ENCODE results near the gene CNTNAP2. TPM values are rescaled to one million over a fixed set of nuclear protein-coding genes. Genes with fewer than 3 reads are reported as not detected.

The CNTNAP2 gene
- total RNA-seq, 3 donors from 2014 or later (not counting 1 experiment from before 2014, with no cell fraction given) = 0.18 to 1.1 TPM; not detected in 1

DNA sequence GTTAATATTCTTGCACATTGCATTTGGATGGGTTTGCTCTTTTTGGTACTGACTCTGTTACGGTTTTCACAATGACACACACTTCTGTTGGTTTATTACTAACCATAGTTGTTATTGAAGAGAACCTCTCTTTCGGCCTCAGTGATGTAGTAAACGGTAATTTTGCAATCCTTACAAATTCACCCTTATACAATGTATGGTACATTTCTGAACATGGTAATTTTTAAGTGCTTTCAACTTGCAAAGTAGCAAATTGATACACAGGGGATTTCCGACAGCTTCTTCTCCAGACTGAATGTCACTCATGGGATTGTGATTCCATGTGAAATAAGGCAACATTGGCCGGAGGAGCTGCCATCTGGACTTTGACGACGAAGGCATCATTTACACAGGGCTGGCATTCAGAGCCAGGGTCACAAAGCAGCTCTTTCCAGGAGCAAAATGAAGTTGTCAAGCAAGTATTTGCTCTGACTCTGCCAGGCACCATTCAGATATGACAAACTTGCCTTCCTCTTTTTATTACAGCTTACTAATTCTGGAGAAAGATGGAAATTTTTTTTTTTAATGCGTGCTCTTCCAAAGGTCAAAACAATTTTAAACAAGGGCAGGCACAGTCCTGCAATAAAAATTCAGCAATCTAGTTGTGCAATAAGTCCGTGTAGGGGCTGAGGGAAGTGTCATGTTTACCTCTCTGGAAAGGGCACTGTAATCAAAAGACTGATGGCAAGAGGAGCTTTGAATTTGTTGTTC, 1762.5 kb downstream of the CNTNAP2 start:
- no peak overlapping the region for H3K4me3 ChIP-seq (ENCODE audit: low read length)
- TF ChIP-seq CTCF (IDR thresholded peaks at IDR 0.05) = no peak
- Mint-ChIP-seq H3K36me3 (no peaks in the 10 kb centered on the region), H3K4me3 (no peak overlapping the region), H3K4me1 (no peaks in the 10 kb centered on the region), H3K27me3 (ENCODE audit: low read depth in 2 of 2) (no peaks in the 10 kb centered on the region), H3K9me3 (peaks cover 5 to 10% of the 10 kb centered on the region in 2 donors), H3K27ac (no peak overlapping the region)
- no peaks in the 10 kb centered on the region for H3K36me3 ChIP-seq (ENCODE audit: control insufficient read depth, insufficient read depth, low read length)
- WGBS (ENCODE audit: insufficient coverage) = 87% methylated on average over 6 of the region's 9 CpGs
- H3K27me3 ChIP-seq (ENCODE audit: control insufficient read depth, insufficient read depth, low read length) = no peaks in the 10 kb centered on the region
- ATAC-seq (no peak), DNase-seq (no peak)
- peaks cover 5% of the 10 kb centered on the region for H3K9me3 ChIP-seq (ENCODE audit: control insufficient read depth, insufficient read depth, low read length)
- intact Hi-C loops (cut with micrococcal nuclease) = no loop called here
- H3K27ac ChIP-seq (ENCODE audit: low read length) = no peak overlapping the region
- H3K4me1 ChIP-seq (ENCODE audit: control insufficient read depth, insufficient read depth, low read length) = no peaks in the 10 kb centered on the region

DNA sequence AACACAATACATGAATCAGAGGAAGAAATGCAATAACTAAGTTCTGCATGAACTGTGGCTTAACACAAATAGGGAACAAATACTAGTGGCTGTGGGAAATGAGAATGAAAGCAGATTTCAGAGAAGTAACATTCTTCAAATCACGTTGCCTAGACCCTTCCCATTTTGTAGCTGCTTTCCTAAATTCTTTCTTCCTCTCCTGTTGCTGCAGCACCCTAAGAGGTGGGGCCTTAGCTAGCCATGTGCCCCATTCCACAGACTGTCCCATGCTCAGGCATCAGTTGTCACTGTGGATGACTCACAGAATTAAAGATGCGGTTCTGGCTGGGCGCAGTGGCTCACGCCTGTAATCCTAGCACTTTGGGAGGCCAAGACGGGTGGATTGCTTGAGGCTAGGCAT, 1769.3 kb downstream of the CNTNAP2 start:
- no peak for DNase-seq
- no peak for TF ChIP-seq CTCF (IDR thresholded peaks at IDR 0.05)
- H3K4me1 Mint-ChIP-seq = no peaks in the 10 kb centered on the region
- Histone ChIP-seq H3K4me3 (ENCODE audit: low read length) (no peak overlapping the region), H3K36me3 (ENCODE audit: control insufficient read depth, insufficient read depth, low read length) (no peaks in the 10 kb centered on the region), H3K27ac (ENCODE audit: low read length) (no peak overlapping the region), H3K9me3 (ENCODE audit: control insufficient read depth, insufficient read depth, low read length) (no peaks in the 10 kb centered on the region), H3K4me1 (ENCODE audit: control insufficient read depth, insufficient read depth, low read length) (no peaks in the 10 kb centered on the region), H3K27me3 (ENCODE audit: control insufficient read depth, insufficient read depth, low read length) (no peaks in the 10 kb centered on the region)
- peaks cover 4 to 9% of the 10 kb centered on the region in 2 donors for H3K9me3 Mint-ChIP-seq
- WGBS (ENCODE audit: insufficient coverage) = 95% methylated on average over 5 of the region's 5 CpGs
- no peaks in the 10 kb centered on the region for H3K27me3 Mint-ChIP-seq (ENCODE audit: low read depth in 2 of 2)
- H3K4me3 Mint-ChIP-seq = no peak overlapping the region
- intact Hi-C loops (cut with micrococcal nuclease) = no loop called here
- ATAC-seq = no peak
- H3K27ac Mint-ChIP-seq = no peak overlapping the region
- no peaks in the 10 kb centered on the region for H3K36me3 Mint-ChIP-seq

DNA sequence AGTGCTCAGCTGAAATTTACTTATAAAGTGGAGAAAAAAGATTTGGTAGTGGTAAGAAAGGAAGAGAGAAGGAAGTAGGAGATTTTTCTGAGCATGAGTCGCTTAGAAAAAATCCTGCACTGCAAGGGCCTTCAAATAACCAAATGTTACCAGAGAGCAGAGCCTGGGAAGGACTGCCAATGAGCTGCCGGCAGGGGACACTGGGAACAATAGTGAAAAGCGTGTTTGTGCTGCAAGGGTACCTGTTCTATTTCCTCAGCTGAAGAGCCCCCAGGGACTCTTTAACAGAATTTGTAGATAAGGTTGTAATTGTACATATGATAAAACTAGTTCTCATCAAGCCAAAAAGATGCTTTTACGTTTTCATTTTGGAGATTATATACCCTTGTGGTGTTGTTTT, 1777.7 kb downstream of the CNTNAP2 start:
- H3K9me3 Mint-ChIP-seq = peaks cover 2 to 4% of the 10 kb centered on the region in 2 donors
- no peak for TF ChIP-seq CTCF (IDR thresholded peaks at IDR 0.05)
- WGBS (ENCODE audit: insufficient coverage) = 89% methylated on average over 3 of the region's 4 CpGs
- ATAC-seq = no peak
- Histone ChIP-seq H3K27me3 (ENCODE audit: control insufficient read depth, insufficient read depth, low read length) (no peaks in the 10 kb centered on the region), H3K36me3 (ENCODE audit: control insufficient read depth, insufficient read depth, low read length) (no peaks in the 10 kb centered on the region), H3K4me1 (ENCODE audit: control insufficient read depth, insufficient read depth, low read length) (no peaks in the 10 kb centered on the region), H3K4me3 (ENCODE audit: low read length) (no peak overlapping the region), H3K9me3 (ENCODE audit: control insufficient read depth, insufficient read depth, low read length) (no peaks in the 10 kb centered on the region), H3K27ac (ENCODE audit: low read length) (no peak overlapping the region)
- DNase-seq = no peak
- H3K36me3 Mint-ChIP-seq = no peaks in the 10 kb centered on the region
- H3K4me3 Mint-ChIP-seq = no peak overlapping the region
- no peaks in the 10 kb centered on the region for H3K4me1 Mint-ChIP-seq
- H3K27ac Mint-ChIP-seq = no peak overlapping the region
- intact Hi-C loops (cut with micrococcal nuclease) = no loop called here
- H3K27me3 Mint-ChIP-seq (ENCODE audit: low read depth in 2 of 2) = no peaks in the 10 kb centered on the region

DNA sequence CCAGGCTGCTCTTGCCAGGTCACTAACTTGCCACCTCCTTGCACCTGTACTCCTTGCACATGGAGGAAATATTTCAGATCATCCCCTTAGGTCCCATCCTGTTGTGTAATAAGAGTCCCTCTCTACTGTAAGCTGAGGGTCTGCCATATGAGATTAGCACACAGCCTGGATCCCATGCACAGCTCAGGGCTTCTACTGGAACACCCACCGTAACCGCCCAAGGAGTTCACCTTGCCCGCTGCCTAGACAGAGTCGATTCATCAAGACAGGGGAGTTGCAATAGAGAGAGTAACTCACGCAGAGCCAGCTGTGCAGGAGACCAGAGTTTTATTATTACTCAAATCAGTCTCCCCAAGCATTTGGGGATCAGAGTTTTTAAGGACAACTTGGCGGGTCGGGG, 1779.5 kb downstream of the CNTNAP2 start:
- Histone ChIP-seq H3K4me1 (ENCODE audit: control insufficient read depth, insufficient read depth, low read length) (no peaks in the 10 kb centered on the region), H3K9me3 (ENCODE audit: control insufficient read depth, insufficient read depth, low read length) (no peaks in the 10 kb centered on the region), H3K27ac (ENCODE audit: low read length) (no peak overlapping the region), H3K4me3 (ENCODE audit: low read length) (no peak overlapping the region), H3K27me3 (ENCODE audit: control insufficient read depth, insufficient read depth, low read length) (no peaks in the 10 kb centered on the region), H3K36me3 (ENCODE audit: control insufficient read depth, insufficient read depth, low read length) (no peaks in the 10 kb centered on the region)
- Mint-ChIP-seq H3K4me1 (no peaks in the 10 kb centered on the region), H3K36me3 (no peaks in the 10 kb centered on the region), H3K27ac (no peak overlapping the region), H3K4me3 (no peak overlapping the region), H3K9me3 (peaks cover 6 to 7% of the 10 kb centered on the region in 2 donors), H3K27me3 (ENCODE audit: low read depth in 2 of 2) (no peaks in the 10 kb centered on the region)
- 94% methylated on average over 7 of the region's 7 CpGs for WGBS (ENCODE audit: insufficient coverage)
- TF ChIP-seq CTCF (IDR thresholded peaks at IDR 0.05) = no peak
- no peak for DNase-seq
- ATAC-seq = no peak
- intact Hi-C loops (cut with micrococcal nuclease) = no loop called here

Data from natural killer cell (primary cell).